WTC11 (cell line): ENCODE measurements around the gene F2R. TPM values are rescaled to one million over a fixed set of nuclear protein-coding genes. Genes with fewer than 3 reads are reported as not detected.

Experiments
- ATAC-seq: fragments of 200-7000 bp; cut with Tn5 transposase; 2 replicates; pipeline ENCODE4 v1.10.0; 2021; ENCODE audit warnings: mild to moderate bottlenecking, moderate library complexity
- CTCF ChIA-PET: fragments of 300-600 bp; sonication (Branson Sonifier 250); formaldehyde crosslinking; loops from one replicate; lab custom pipeline; 2021; ENCODE audit warnings: antibody characterized with exemption; lab: Charles Lee
- POLR2A ChIA-PET: fragments of 350-600 bp; sonication (Branson Sonifier 250); formaldehyde crosslinking; loops from one replicate; lab custom pipeline; 2021; ENCODE audit warnings: antibody characterized with exemption; lab: Charles Lee
- DNase-seq: peaks from one replicate; pipeline ENCODE4 v3.0.0; 2021; ENCODE audit warnings: low spot score
- H3K27ac Mint-ChIP-seq: 2 replicates; pipeline ENCODE4 v1.8.0; 2021; ENCODE audit warnings: mixed read lengths
- H3K27me3 Mint-ChIP-seq: 2 replicates; pipeline ENCODE4 v1.8.0; 2021; ENCODE audit warnings: low read depth, mild to moderate bottlenecking, moderate library complexity, mixed read lengths
- H3K36me3 Mint-ChIP-seq: 2 replicates; pipeline ENCODE4 v1.8.0; 2021; ENCODE audit warnings: mixed read lengths
- H3K4me1 Mint-ChIP-seq: 2 replicates; pipeline ENCODE4 v1.8.0; 2022; ENCODE audit warnings: mixed read lengths
- H3K4me3 Mint-ChIP-seq: 2 replicates; pipeline ENCODE4 v1.8.0; 2021; ENCODE audit warnings: mild to moderate bottlenecking, moderate library complexity, mixed read lengths
- H3K9me3 Mint-ChIP-seq: 2 replicates; pipeline ENCODE4 v1.8.0; 2021; ENCODE audit warnings: mixed read lengths
- AFF4 ChIP-seq: sonication (generic); formaldehyde crosslinking; IDR thresholded peaks from 2 replicates; pipeline ENCODE4 v1.8.1; 2023; ENCODE audit warnings: mild to moderate bottlenecking, missing genetic modification reagents, borderline replicate concordance
- CBFB ChIP-seq: sonication (generic); formaldehyde crosslinking; IDR thresholded peaks from 2 replicates; pipeline ENCODE4 v1.8.1; 2022; ENCODE audit warnings: mild to moderate bottlenecking, low read depth, missing genetic modification reagents
- E2F4 ChIP-seq: sonication (generic); formaldehyde crosslinking; IDR thresholded peaks from 2 replicates; pipeline ENCODE4 v1.8.1; 2022; ENCODE audit warnings: low read depth, mild to moderate bottlenecking, moderate library complexity, missing genetic modification reagents, borderline replicate concordance
- ELF4 ChIP-seq: sonication (generic); formaldehyde crosslinking; IDR thresholded peaks from 2 replicates; pipeline ENCODE4 v1.8.1; 2022; ENCODE audit warnings: low read depth, mild to moderate bottlenecking, moderate library complexity, missing genetic modification reagents
- HMGA2 ChIP-seq: fragments of 250-450 bp; sonication (Bioruptor Pico); IDR thresholded peaks from 2 replicates; pipeline ENCODE4 v1.4.0; 2021; ENCODE audit warnings: mild to moderate bottlenecking, moderate library complexity
- JAZF1 ChIP-seq: fragments of 250-450 bp; sonication (Bioruptor Pico); IDR thresholded peaks from 2 replicates; pipeline ENCODE4 v1.9.0; 2021; ENCODE audit warnings: moderate library complexity, mild to moderate bottlenecking, inconsistent platforms
- MLX ChIP-seq: sonication (generic); formaldehyde crosslinking; IDR thresholded peaks from 2 replicates; pipeline ENCODE4 v1.8.1; 2023; ENCODE audit warnings: mild to moderate bottlenecking, missing genetic modification reagents, moderate library complexity
- PRDM15 ChIP-seq: sonication (generic); formaldehyde crosslinking; IDR thresholded peaks from 2 replicates; pipeline ENCODE4 v1.8.0; 2022; ENCODE audit warnings: missing genetic modification reagents
- RORB ChIP-seq: fragments of 250-450 bp; sonication (Bioruptor Pico); IDR thresholded peaks from 2 replicates; pipeline ENCODE4 v1.9.0; 2021; ENCODE audit warnings: mild to moderate bottlenecking
- TEAD1 ChIP-seq: sonication (generic); formaldehyde crosslinking; IDR thresholded peaks from 2 replicates; pipeline ENCODE4 v1.8.0; 2022; ENCODE audit warnings: mild to moderate bottlenecking, missing genetic modification reagents
- ZBTB21 ChIP-seq: sonication (generic); formaldehyde crosslinking; IDR thresholded peaks from 2 replicates; pipeline ENCODE4 v1.8.1; 2023; ENCODE audit warnings: mild to moderate bottlenecking, missing genetic modification reagents, borderline replicate concordance
- ZNF232 ChIP-seq: sonication (generic); formaldehyde crosslinking; IDR thresholded peaks from 2 replicates; pipeline ENCODE4 v1.8.0; 2022; ENCODE audit warnings: mild to moderate bottlenecking, missing genetic modification reagents
- ZSCAN18 ChIP-seq: fragments of 250-450 bp; sonication (Bioruptor Pico); IDR thresholded peaks from 2 replicates; pipeline ENCODE4 v2.1.2; 2022; ENCODE audit warnings: mild to moderate bottlenecking, moderate library complexity
- total RNA-seq: library from RNA; stranded (reverse); gene quantifications from 3 replicates; pipeline ENCODE4 v1.2.3, GENCODE V29; 2021

The F2R gene
- total RNA-seq, 1 experiment from 2014 or later: 18.4 TPM

GRCh38 chr5:76701298-76701697 lies 14.6 kb upstream of the F2R start (continued):
- TF ChIP-seq ELF4 (CRISPR knock-in tag) (no peak), ZSCAN18 (CRISPR knock-in tag) (no peak), ZNF232 (CRISPR knock-in tag) (no peak)

GRCh38 chr5:76703707-76704106 lies 12.2 kb upstream of the F2R start:
- H3K27me3 Mint-ChIP-seq: no peaks in the 10 kb centered on the region
- no peaks in the 10 kb centered on the region for H3K9me3 Mint-ChIP-seq
- H3K4me3 Mint-ChIP-seq: no peak overlapping the region
- ChIA-PET POLR2A (no interaction called here), CTCF (no interaction called here)
- peaks cover 17% of the 10 kb centered on the region for H3K36me3 Mint-ChIP-seq
- TF ChIP-seq CBFB: no peak
- no peak for TF ChIP-seq ZBTB21
- TF ChIP-seq RORB (CRISPR knock-in tag): no peak
- no peak for TF ChIP-seq MLX (CRISPR knock-in tag)
- TF ChIP-seq AFF4: no peak
- TF ChIP-seq ZSCAN18 (CRISPR knock-in tag): no peak
- no peak for TF ChIP-seq HMGA2 (CRISPR knock-in tag)
- TF ChIP-seq JAZF1 (CRISPR knock-in tag): no peak
- TF ChIP-seq E2F4 (CRISPR knock-in tag): no peak
- no peak for TF ChIP-seq PRDM15 (CRISPR knock-in tag)
- TF ChIP-seq TEAD1: no peak
- no peak overlapping the region for H3K27ac Mint-ChIP-seq
- no peaks in the 10 kb centered on the region for H3K4me1 Mint-ChIP-seq
- DNase-seq (no peak), ATAC-seq (no peak)
